Heart left ventricle (tissue), 16 donors: ENCODE measurements around the gene PGM1. TPM values are rescaled to one million over a fixed set of nuclear protein-coding genes. Genes with fewer than 3 reads are reported as not detected.

Experiments
- ATAC-seq, 4 donors: fragments of 200-7000 bp; cut with Tn5 transposase; one replicate each; pipeline ENCODE4 v1.9.1; 2020 to 2022; ENCODE audit warnings: moderate library complexity in 4 of 4, mild to moderate bottlenecking in 3 of 4, moderate number of reproducible peaks in 1 of 4
- DNase-seq, 5 donors: peaks; one replicate each; pipeline ENCODE4 v3.0.0-alpha.2; 2020
- H3K27ac ChIP-seq, 12 donors: fragments of 200-600 bp; sonication (generic) in 4 of 12; one replicate each; pipeline versions ENCODE4 v1.5.0 to v1.8.0; 2016 to 2022; ENCODE audit warnings: mild to moderate bottlenecking in 2 of 12
- H3K27me3 ChIP-seq, 9 donors: fragments of 200-600 bp; sonication (generic) in 2 of 9; one replicate each; pipeline versions ENCODE4 v1.5.1 to v1.8.0; 2016 to 2022; ENCODE audit warnings: mild to moderate bottlenecking in 3 of 9
- H3K36me3 ChIP-seq, 9 donors: fragments of 200-600 bp; sonication (generic) in 2 of 9; one replicate each; pipeline versions ENCODE4 v1.5.0 to v1.8.0; 2018 to 2022; ENCODE audit warnings: mild to moderate bottlenecking in 2 of 9
- H3K4me1 ChIP-seq, 12 donors: fragments of 200-600 bp; sonication (generic) in 4 of 12; one replicate each; pipeline versions ENCODE4 v1.5.0 to v1.8.0; 2016 to 2022; ENCODE audit warnings: mild to moderate bottlenecking in 3 of 12
- H3K4me3 ChIP-seq, 12 donors: fragments of 200-600 bp; sonication (generic) in 4 of 12; one replicate each; pipeline versions ENCODE4 v1.5.0 to v1.8.0; 2017 to 2022; ENCODE audit warnings: mild to moderate bottlenecking in 9 of 12, moderate library complexity in 4 of 12
- H3K9me3 ChIP-seq, 12 donors: fragments of 200-600 bp; sonication (generic) in 4 of 12; one replicate each; pipeline versions ENCODE4 v1.5.0 to v1.8.0; 2016 to 2022; ENCODE audit warnings: mild to moderate bottlenecking in 1 of 12
- CTCF ChIP-seq, 12 donors: fragments of 200-600 bp; sonication (generic) in 4 of 12; IDR thresholded peaks; one replicate each; pipeline versions ENCODE4 v1.5.0 to v1.8.0; 2018 to 2022; ENCODE audit warnings: antibody characterized with exemption in 12 of 12, mild to moderate bottlenecking in 5 of 12
- POLR2A ChIP-seq, 2 donors: fragments of 450-650 bp; IDR thresholded peaks; one replicate each; pipeline ENCODE4 v1.6.1; 2017; ENCODE audit warnings: antibody characterized with exemption in 2 of 2, mild to moderate bottlenecking in 2 of 2, moderate library complexity in 2 of 2
- WGBS, 4 donors: extraction: QIAGEN DNeasy Blood & Tissue Kit in 2 of 4; methylation state at CpG; one replicate each; pipeline versions ENCODE4 v1.1.5 to v1.1.7; 2013 to 2018; 5-methylcytosine and 5-hydroxymethylcytosine counted together
- intact Hi-C, 10 donors: fragments of 100-400 bp; cut with DNase I; formaldehyde crosslinking; loops; one replicate each; pipeline versions ENCODE4 v1.11.1 to v1.14.2; 2022
- polyA plus RNA-seq, 2 donors: library from polyadenylated mRNA; stranded (reverse); fragments of 200-250 nt; gene quantifications; one replicate each; pipeline ENCODE4 v1.2.3, GENCODE V29; 2013
- total RNA-seq, 9 donors: library from RNA; depleted of rRNA in 2 of 9; stranded (reverse); fragments of >200 nt in 2 of 9; fragmentation: NEBNext Ultra II Directional in 3 of 9; extraction: Animal tissue kit (Norgen Biotek cat#: 25700) in 3 of 9; gene quantifications; one replicate each; pipeline versions ENCODE4 v1.1.0 to v1.2.4, GENCODE V29; 2016 to 2023
- donor health status: ischemic (EF 13 %, LVEDD 7.1; RV severe dilation, severe dysfunction).
- donor health status: healthy with polysubstance abuse.
- donor health status: DM: no; HTN: yes; CAD: no.
- donor health status: DM: no; HTN: no; CAD: no.
- donor health status: ischemic (EF 25% LVEDD 6.9; RV normal size, moderate dysfunction).
- donor health status: ischemic (EF 25% LVEDD 5.7; RV mildly dilated, moderate dysfunction).
- donor health status: healthy.
- donor health status: DM: yes; HTN: yes; CAD: no.
- donor health status: ischemic (EF 35%, LVEDD 5.7; RV mildly dilated, moderate dysfunction).
- donor health status: nonischemic (EF 11% LVEDD 7.7; RV severe dilation, severe dysfunction).
- donor health status: DM: yes; HTN: yes; CAD: no.
- donor health status: PGD.
- donor health status: ischemic (EF 29% LVEDD 5.4; RV normal size, mild dysfunction).
- donor health status: nonischemic (EF 23%, LVEDD 6.1; RV moderate dilation, normal function).

The PGM1 gene
- total and polyA plus RNA-seq, 11 donors: 51.4 to 419 (median 258) TPM

DNA sequence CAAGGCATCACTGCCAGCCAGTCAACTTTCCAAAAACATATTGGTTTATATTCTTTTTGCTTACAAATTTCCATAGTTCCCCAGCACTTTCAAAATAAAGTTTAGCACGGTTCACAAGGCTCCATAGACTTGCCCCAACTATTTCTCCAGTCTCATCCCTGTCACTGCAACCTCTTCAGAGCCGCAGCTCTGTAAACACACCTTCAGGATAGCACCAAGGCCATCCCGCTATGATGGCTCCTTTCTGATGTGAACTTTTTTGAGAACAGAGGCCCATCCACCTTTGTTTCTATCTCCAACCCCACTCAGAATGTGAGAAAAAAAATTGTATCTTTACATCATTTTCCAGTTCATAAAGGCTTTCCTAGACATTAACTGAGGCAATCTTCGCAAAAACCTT is 26.3 kb downstream of the PGM1 start:
- DNase-seq: no peak
- Histone ChIP-seq H3K4me1 (peaks cover 0 to 48% (median 11%) of the 10 kb centered on the region in 12 donors), H3K27ac (no peak overlapping the region), H3K4me3 (no peak overlapping the region), H3K36me3 (no peaks in the 10 kb centered on the region), H3K9me3 (no peaks in the 10 kb centered on the region), H3K27me3 (no peaks in the 10 kb centered on the region)
- TF ChIP-seq CTCF (IDR thresholded peaks at IDR 0.05) (no peak), POLR2A (IDR thresholded peaks at IDR 0.05) (no peak)
- WGBS, 4 donors: 74 to 97% (median 95%) methylated on average over 4 of the region's 4 CpGs
- no peak for ATAC-seq
- intact Hi-C loops: loop anchor here in 7 of 10 donors (5.0 to 10.0 kb wide), 4 partner anchors 68 to 628 kb away; no protein-coding TSS in a partner anchor

DNA sequence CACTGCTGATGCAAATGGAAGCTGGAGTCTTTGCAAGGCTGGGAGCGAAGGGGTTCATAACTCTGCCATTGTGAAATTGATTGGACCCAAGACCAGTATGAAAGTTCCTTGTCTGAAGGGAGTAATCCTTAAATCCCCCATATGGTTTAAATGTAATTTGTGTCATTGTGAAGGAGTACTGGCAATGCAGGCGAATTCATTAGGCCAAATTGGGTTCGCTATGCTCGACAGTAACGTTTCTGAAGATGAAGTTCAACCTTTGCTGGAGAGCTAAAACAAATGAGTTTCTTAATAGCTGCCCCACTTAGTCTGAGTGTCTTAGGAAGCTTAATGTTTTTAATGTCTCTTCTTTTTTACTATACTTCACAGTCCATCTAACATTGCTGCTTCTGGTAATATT is 27.5 kb downstream of the PGM1 start:
- peak overlapping the region in 5 of 12 donors; percentile 25 to 66 (median 42) for H3K27ac ChIP-seq
- H3K4me1 ChIP-seq: peaks cover 0 to 57% (median 16%) of the 10 kb centered on the region in 12 donors

GRCh38 chr1:63621075-63621474 is 27.9 kb downstream of the PGM1 start:
- peak in 3 of 4 donors; percentile 35 to 63 (median 54) for ATAC-seq
- Histone ChIP-seq H3K9me3 (no peaks in the 10 kb centered on the region), H3K27me3 (no peaks in the 10 kb centered on the region), H3K4me3 (no peak overlapping the region), H3K27ac (peak overlapping the region in 8 of 12 donors; percentile 25 to 66 (median 39)), H3K36me3 (no peaks in the 10 kb centered on the region), H3K4me1 (peaks cover 0 to 57% (median 17%) of the 10 kb centered on the region in 12 donors)
- intact Hi-C loops: loop anchor here in 3 of 10 donors (2.0 to 10.0 kb wide), 5 partner anchors 41 to 622 kb away; partner anchors contain the start of gene ROR1 (in 1 of the 3)
- WGBS, 4 donors: 49 to 57% (median 56%) methylated on average over 3 of the region's 3 CpGs
- DNase-seq: peak in 3 of 5 donors; percentile 27 to 57 (median 40)
- TF ChIP-seq CTCF (IDR thresholded peaks at IDR 0.05) (no peak), POLR2A (IDR thresholded peaks at IDR 0.05) (no peak)

More for the DNA sequence above, 27.5 kb downstream of the PGM1 start:
- 89 to 98% (median 94%) methylated on average over 5 of the region's 5 CpGs for WGBS, 4 donors
- no peaks in the 10 kb centered on the region for H3K27me3 ChIP-seq
- H3K9me3 ChIP-seq: no peaks in the 10 kb centered on the region
- intact Hi-C loops: loop anchor here in 3 of 10 donors (2.0 to 10.0 kb wide), 5 partner anchors 42 to 622 kb away; partner anchors contain the start of gene ROR1 (in 1 of the 3)
- H3K4me3 ChIP-seq: no peak overlapping the region
- H3K36me3 ChIP-seq: no peaks in the 10 kb centered on the region
- no peak for DNase-seq
- ATAC-seq: no peak
- no peak for TF ChIP-seq POLR2A (IDR thresholded peaks at IDR 0.05)
- TF ChIP-seq CTCF (IDR thresholded peaks at IDR 0.05): no peak

GRCh38 chr1:63621698-63622097 is 28.5 kb downstream of the PGM1 start:
- DNase-seq (peak; percentile 25 to 56 (median 50)), ATAC-seq (peak; percentile 68 to 83 (median 70))
- Histone ChIP-seq H3K4me1 (peaks cover 0 to 55% (median 18%) of the 10 kb centered on the region in 12 donors), H3K36me3 (no peaks in the 10 kb centered on the region), H3K27ac (peak overlapping the region in 8 of 12 donors; percentile 30 to 66 (median 42)), H3K4me3 (no peak overlapping the region), H3K27me3 (no peaks in the 10 kb centered on the region), H3K9me3 (no peaks in the 10 kb centered on the region)
- intact Hi-C loops: loop anchor here in 3 of 10 donors (2.0 to 10.0 kb wide), 5 partner anchors 41 to 621 kb away; partner anchors contain the start of gene ROR1 (in 1 of the 3)
- 44 to 55% (median 54%) methylated on average over 6 of the region's 6 CpGs for WGBS, 4 donors
- TF ChIP-seq CTCF (IDR thresholded peaks at IDR 0.05): no peak
- no peak for TF ChIP-seq POLR2A (IDR thresholded peaks at IDR 0.05)
